ENCODE data around the gene MXI1.
"Not testable (repeated sequence)": the region's sequence is repeated elsewhere in the genome, so short reads cannot be mapped to it uniquely, and the experiment has no call there.

MXI1 gene

DNA sequence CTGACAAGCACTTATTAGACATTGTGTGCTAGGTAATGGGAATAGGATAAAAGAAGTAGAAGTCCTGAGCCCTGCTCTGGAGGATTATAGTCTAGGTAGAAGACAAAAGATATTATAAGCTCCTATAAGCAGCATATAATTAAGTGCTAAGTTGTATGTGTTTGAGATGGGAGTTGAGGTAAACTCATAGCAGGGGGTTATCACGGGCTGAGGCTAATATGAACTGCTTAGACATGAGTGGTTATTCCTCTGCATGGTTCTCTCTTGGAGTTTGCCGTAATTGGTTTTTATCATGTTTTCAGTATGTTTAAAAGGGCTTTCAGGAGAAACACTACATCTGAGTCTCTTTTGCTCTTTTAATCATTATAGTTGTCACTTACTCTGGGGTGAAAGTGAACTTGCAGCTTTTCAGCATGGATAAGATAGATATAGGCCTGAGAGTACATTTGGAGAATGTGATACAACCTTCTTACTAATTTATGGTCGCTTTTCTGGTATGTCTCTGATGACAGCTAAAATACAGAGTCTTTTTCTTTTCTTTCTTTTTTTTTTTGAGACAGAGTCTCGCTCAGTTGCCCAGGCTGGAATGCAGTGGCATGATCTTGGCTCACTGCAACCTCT is 58.3 kb downstream of the MXI1 start:
- in situ Hi-C loops (cut with MboI; ENCODE audit: low pct_unique_long_range_greater_than_20kb, low sequenced_read_pairs, unreplicated experiment): no loop called here
- TF ChIP-seq, protein P1, sequence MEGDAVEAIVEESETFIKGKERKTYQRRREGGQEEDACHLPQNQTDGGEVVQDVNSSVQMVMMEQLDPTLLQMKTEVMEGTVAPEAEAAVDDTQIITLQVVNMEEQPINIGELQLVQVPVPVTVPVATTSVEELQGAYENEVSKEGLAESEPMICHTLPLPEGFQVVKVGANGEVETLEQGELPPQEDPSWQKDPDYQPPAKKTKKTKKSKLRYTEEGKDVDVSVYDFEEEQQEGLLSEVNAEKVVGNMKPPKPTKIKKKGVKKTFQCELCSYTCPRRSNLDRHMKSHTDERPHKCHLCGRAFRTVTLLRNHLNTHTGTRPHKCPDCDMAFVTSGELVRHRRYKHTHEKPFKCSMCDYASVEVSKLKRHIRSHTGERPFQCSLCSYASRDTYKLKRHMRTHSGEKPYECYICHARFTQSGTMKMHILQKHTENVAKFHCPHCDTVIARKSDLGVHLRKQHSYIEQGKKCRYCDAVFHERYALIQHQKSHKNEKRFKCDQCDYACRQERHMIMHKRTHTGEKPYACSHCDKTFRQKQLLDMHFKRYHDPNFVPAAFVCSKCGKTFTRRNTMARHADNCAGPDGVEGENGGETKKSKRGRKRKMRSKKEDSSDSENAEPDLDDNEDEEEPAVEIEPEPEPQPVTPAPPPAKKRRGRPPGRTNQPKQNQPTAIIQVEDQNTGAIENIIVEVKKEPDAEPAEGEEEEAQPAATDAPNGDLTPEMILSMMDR (IDR thresholded peaks at IDR 0.05; ENCODE audit: extremely low read depth, insufficient read depth, missing control alignments): no peak
- DNase-seq (ENCODE audit: low spot score): no peak

DNA sequence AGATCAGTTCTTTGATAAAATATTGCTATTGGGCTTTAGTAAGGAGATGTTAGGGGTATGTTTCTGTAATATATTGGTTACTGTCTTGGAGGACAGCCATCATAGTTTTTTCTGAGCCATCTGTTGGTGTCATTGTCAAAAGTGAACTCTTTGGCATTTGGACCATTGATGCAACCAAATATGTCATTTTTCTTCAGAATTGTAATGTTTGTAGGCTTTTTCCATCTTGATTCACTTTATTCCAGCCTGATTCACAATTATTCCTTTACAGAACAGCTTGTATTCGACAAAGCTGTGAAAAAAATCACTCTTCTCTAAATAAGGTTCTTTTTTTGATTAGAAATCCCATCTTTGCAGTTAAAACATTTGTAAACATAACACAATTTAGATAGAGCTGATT is 59.9 kb downstream of the MXI1 start:
- TF ChIP-seq, protein P1 (IDR thresholded peaks at IDR 0.05; ENCODE audit: extremely low read depth, insufficient read depth, missing control alignments): no peak
- DNase-seq (ENCODE audit: low spot score): no peak
- in situ Hi-C loops (cut with MboI; ENCODE audit: low pct_unique_long_range_greater_than_20kb, low sequenced_read_pairs, unreplicated experiment): no loop called here

DNA sequence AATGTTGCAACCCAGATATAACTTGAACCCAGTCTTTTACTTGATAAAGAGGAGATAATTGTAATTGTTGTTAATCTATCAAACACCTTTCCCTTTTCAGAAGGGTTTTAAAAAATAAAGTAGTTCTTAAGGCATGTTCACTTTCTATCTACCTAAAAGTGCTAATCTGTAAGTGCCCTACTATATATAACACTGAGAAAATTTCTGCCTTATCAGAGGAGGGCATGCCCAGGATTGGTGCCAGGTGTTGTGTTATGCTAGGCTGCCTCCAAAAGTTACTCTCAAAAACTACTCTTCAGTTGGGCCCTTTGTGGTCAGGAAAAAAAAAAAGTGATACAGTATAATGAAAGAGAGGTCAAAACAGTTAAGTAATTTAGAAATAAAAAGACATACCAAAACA is 61.0 kb downstream of the MXI1 start:
- in situ Hi-C loops (cut with MboI; ENCODE audit: low pct_unique_long_range_greater_than_20kb, low sequenced_read_pairs, unreplicated experiment): no loop called here
- TF ChIP-seq, protein P1 (IDR thresholded peaks at IDR 0.05; ENCODE audit: extremely low read depth, insufficient read depth, missing control alignments): no peak
- DNase-seq (ENCODE audit: low spot score): no peak

DNA sequence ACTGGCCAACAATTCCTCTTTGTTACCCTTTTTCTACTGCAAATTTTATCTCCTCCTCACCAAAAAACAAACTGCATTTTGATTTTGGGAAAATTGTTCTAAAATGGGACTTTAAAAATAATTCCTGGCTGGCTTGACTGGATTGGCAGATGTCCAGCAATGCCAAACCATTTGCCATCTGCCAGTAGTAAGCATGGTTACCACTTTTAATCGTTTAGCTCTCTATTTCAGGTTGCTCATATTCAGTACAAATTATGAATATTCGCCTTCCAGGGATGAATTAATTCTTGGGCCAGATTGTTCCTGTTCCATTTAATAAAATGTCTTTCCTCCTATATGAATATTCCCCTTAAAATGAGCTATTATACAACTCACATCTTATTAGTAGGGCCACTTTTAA is 61.6 kb downstream of the MXI1 start:
- in situ Hi-C loops (cut with MboI; ENCODE audit: low pct_unique_long_range_greater_than_20kb, low sequenced_read_pairs, unreplicated experiment): no loop called here
- TF ChIP-seq, protein P1 (IDR thresholded peaks at IDR 0.05; ENCODE audit: extremely low read depth, insufficient read depth, missing control alignments): no peak
- DNase-seq (ENCODE audit: low spot score): no peak

DNA sequence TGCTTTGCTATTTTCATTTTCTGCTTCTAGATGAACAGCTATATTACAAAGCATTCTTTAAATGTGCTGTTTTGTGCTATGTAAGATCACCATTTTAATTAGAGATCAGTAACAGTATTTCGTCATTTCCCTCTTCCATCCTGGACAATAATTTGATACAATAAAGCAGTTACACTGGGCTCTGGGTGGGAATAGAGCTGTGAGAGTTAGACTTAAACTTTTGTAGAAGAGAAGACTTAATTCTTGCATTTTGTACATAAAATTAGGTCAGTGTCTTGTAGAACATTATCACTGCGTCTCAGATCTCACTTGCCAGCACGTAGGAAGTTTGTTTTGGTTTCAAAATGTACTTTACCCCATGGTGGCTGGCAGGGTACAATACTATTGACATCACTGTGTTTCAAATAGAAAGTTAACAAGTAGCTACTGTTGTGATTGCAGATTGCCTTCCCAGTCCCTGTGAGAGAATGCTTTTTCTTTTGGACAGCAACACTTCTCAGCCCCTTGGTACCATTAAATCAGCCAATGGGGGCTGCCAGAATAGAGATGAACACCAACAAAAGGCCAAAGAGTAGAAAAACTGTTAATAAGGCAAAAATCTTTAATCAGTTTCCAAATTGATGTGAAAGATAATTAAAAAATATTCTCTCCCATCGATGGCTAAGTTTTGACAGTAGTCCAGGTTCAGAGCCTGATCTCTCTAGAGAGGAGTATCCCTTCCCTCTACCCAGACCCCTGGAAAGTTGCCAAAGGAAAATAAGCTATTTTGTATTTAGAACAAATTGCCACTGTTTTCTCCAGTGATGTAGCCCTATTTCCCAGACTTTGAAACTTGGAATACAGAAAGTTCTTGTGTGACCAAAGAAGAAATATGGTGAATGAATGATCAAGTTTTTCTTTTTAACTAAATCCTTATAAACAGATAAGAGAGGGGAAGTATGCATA is 62.2 kb downstream of the MXI1 start:
- peak; percentile 12 for DNase-seq (ENCODE audit: low spot score)
- in situ Hi-C loops (cut with MboI; ENCODE audit: low pct_unique_long_range_greater_than_20kb, low sequenced_read_pairs, unreplicated experiment): no loop called here
- TF ChIP-seq, protein P1 (IDR thresholded peaks at IDR 0.05; ENCODE audit: extremely low read depth, insufficient read depth, missing control alignments): no peak

DNA sequence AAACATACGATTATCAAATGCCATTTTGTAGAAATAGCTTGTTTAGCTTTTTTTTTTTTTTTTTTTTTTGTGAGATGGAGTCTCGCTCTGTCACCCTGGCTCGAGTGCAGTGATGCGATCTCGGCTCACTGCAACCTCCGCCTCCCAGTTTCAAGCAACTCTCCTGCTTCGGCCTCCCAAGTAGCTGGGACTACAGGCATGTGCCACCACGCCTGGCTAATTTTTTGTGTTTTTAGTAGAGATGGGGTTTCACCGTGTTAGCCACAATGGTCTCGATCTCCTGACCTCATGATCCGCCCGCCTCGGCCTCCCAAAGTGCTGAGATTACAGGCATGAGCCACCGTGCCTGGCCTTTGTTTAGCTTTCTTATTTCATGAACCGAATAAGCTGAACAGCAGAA is 65.6 kb downstream of the MXI1 start:
- in situ Hi-C loops (cut with MboI; ENCODE audit: low pct_unique_long_range_greater_than_20kb, low sequenced_read_pairs, unreplicated experiment): not testable (repeated sequence)

DNA sequence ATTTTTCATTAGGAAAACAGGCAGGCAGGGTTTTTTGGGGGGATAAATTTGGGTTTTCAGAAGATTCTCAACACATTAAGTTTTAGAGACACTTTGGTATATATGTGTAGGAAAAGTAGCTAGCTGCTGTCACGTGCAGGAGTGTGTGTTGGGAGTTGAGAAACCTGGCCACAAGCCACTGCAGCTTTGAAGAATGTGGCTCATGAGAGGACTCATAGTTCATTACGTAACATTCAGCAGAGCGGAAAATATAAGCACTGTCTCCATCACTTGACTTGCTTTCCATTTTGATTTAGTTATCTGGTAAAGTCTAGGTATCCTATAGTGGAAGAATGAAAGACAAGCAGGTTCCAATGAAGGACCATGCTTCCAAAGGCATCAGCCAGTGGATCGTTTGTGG is 66.1 kb downstream of the MXI1 start:
- TF ChIP-seq, protein P1 (IDR thresholded peaks at IDR 0.05; ENCODE audit: extremely low read depth, insufficient read depth, missing control alignments): no peak
- peak; percentile 15 for DNase-seq (ENCODE audit: low spot score)
- in situ Hi-C loops (cut with MboI; ENCODE audit: low pct_unique_long_range_greater_than_20kb, low sequenced_read_pairs, unreplicated experiment): no loop called here

More for the DNA sequence above, 65.6 kb downstream of the MXI1 start:
- not testable (repeated sequence) for DNase-seq (ENCODE audit: low spot score)

All from GM13977 (cell line).